Omental fat pad (tissue), 4 donors: ENCODE measurements around the gene CIT. TPM values are rescaled to one million over a fixed set of nuclear protein-coding genes. Genes with fewer than 3 reads are reported as not detected.
"Not testable (repeated sequence)": the region's sequence is repeated elsewhere in the genome, so short reads cannot be mapped to it uniquely, and the experiment has no call there.

Experiments
- ATAC-seq: fragments of 150-250 bp; one replicate; pipeline ENCODE4 v1.9.1; 2016; ENCODE audit warnings: mild to moderate bottlenecking, moderate library complexity; ENCODE audit not compliant: low FRiP score
- DNase-seq: peaks from one replicate; pipeline ENCODE4 v3.0.0-alpha.2; 2019; ENCODE audit warnings: low spot score
- CTCF ChIP-seq, 3 donors: fragments of 450-650 bp; IDR thresholded peaks; one replicate each; pipeline ENCODE4 v1.5.1; 2016 to 2017; ENCODE audit warnings: antibody characterized with exemption in 3 of 3, mild to moderate bottlenecking in 3 of 3, moderate library complexity in 2 of 3
- total RNA-seq, 4 donors: library from RNA; depleted of rRNA; stranded (reverse); fragments of >200 nt; gene quantifications; one replicate each; pipeline ENCODE4 v1.1.0, GENCODE V29; 2016

The CIT gene
- total RNA-seq, 4 donors from 2014 or later, result 0.93 to 4.3 (median 3.4) TPM

DNA sequence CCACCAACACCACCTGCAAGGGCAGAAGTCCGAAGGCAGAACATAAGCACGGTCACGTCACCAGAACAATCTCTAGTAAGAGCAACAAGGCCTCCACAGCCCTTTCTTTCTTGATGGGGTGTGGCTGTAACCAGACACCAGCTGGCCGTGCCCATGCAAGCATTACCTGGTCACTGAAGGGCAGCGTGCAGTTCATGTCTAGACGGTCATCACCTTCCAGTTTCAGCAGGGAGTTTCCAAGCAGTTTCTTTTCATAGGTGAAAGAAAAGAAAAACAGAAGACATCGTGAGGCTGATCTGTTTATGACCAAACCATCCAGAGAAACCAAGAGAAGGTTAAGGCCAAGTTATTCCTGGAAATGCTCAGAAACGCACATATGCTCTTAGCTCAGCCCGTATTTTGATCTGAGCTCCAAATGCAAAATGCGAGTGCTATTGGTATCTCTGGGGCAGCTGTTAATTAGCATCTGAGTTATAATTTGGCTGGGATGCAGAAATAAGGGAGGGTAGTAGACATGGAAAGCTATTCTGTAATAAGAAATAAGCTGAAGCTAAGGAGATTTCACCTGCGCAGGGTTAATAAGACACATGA, 166.7 kb downstream of the CIT start:
- no peak for DNase-seq
- ATAC-seq, result no peak
- TF ChIP-seq CTCF (IDR thresholded peaks at IDR 0.05), result no peak

DNA sequence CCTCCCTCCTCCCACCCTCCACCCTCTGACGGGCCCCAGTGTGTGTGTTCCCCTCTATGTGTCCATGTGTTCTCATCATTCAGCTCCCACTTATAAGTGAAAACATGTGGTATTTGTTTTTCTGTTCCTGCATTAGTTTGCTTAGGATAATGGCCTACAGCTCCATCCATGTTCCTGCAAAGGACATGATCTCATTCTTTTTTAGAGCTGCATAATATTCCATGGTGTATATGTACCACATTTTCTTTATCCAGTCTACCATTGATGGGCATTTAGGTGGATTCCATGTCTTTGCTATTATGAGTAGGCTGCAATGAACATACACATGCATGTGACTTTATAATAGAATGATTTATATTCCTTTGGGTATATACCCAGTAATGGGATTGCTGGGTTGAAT, 170.7 kb downstream of the CIT start:
- DNase-seq, result not testable (repeated sequence)

GRCh38 chr12:119705182-119705581, 171.9 kb downstream of the CIT start:
- no peak for ATAC-seq
- no peak for TF ChIP-seq CTCF (IDR thresholded peaks at IDR 0.05)
- no peak for DNase-seq

More for the DNA sequence above, 170.7 kb downstream of the CIT start:
- ATAC-seq, result not testable (repeated sequence)

DNA sequence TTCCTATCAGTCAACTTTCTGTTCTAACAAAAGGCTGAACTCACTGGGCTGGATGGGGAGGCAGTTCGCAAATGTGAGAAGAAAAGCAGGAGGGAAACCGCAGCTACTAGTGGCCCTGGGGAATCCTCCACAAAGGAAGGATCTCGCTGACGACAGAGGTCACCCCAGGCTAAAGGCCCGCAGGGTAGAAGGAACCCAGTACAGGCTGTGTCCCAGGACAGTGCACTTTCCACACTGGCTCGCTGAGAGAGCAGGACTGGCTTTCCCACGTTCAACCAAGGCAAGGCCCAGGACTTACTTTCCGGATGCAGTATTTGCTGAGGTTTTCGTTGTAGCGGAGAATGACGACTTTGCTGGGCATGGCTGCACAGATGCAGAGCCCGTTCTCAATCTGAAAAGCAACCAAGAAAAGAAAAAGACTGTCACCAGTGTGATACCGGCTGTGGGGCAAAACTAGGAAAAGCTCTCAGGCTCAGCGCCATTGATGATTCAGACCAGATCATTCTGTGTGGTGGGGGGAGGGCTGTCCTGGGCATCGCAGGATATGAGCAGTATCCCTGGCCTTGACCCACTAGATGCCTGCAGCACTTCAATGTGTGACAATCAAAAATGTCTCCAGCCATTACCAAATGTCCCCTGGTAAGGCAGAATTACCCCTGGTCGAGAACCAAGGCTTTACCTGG, 172.9 kb downstream of the CIT start:
- ATAC-seq, result no peak
- TF ChIP-seq CTCF (IDR thresholded peaks at IDR 0.05), result no peak
- no peak for DNase-seq

DNA sequence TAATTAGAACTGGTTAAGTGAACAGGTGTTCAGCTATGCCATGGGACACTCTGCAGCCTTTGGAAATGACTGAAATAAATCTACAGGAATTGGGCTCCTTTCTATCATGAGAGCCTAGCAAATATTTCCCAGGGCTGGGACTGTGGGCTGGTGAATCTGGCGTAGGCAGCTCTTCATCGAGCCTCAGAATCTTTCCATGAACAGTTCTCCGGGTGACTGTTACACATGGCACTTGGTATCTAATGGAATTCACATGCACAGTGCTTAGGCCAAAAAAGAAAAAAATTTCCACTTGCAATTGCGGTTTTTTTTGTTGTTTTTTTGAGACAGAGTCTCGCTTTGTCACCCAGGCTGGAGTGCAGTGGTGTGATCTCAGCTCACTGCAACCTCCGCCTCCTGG, 177.0 kb downstream of the CIT start:
- ATAC-seq (no peak), DNase-seq (no peak)
- no peak for TF ChIP-seq CTCF (IDR thresholded peaks at IDR 0.05)

- no peak for TF ChIP-seq CTCF (IDR thresholded peaks at IDR 0.05)
- ATAC-seq, result no peak
- DNase-seq, result no peak
Measured at GRCh38 chr12:119699199-119699760, 177.8 kb downstream of the CIT start.

DNA sequence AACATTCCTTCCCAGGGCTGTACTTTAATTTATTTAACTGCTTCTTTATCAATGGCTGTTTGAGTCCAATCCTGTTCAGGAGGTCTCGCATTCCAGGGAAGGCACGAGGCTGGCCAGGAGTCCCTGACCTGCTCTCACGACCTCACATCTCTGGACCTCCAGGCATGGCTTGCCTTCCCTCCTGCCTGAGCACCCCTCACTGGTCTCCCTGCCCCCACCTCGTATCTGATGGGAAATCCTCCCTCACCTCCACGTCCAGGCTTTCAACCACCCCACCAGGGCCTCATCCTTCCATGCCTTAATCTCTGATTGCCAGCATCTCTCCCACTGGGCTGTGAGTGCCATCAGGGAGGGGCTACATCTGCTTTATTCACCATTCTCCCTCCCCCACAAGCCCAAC, 180.2 kb downstream of the CIT start:
- no peak for DNase-seq
- no peak for TF ChIP-seq CTCF (IDR thresholded peaks at IDR 0.05)
- no peak for ATAC-seq
